ENCODE data around the gene ANKRD39. TPM values are rescaled to one million over a fixed set of nuclear protein-coding genes. Genes with fewer than 3 reads are reported as not detected.

ANKRD39 gene
- total and polyA plus RNA-seq, 2 of the 8 experiments (the other 6 are each of a cell fraction or from before 2014, with no cell fraction given) = 18.5 to 21.3 TPM

DNA sequence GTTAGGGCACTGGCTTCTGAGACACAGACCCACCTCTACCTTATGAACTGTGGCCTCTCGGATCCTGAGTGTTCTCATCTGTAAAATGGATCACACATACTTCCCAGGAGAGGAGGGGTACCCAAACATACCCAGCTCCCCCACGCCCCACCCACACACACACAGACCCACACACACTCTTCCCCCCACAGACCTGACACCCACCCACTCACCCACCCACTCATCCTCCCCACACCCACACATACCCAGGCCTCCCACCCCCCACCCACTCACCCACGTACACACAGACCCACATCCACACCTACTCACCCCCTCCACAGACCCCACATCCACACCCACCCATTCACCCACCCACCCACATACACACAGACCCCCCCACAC lies 36.3 kb upstream of the ANKRD39 start:
- Histone ChIP-seq H3K27me3 (replicated peaks in 1 of 4; ENCODE audit: control insufficient read depth in 3 of 4, extremely low read depth in 1 of 4, insufficient read depth in 3 of 4, low read length in 3 of 4) (no peaks in the 10 kb centered on the region; a peak in 1 of 7 replicates), H3K79me1 (ENCODE audit: low read depth, low read length) (no peaks in the 10 kb centered on the region), H3K36me3 (ENCODE audit: control insufficient read depth in 2 of 4, insufficient read depth in 4 of 4, low read length in 3 of 4) (no peaks in the 10 kb centered on the region), H3K9me3 (ENCODE audit: insufficient read depth in 2 of 2, low read depth in 1 of 2, low read length in 1 of 2) (no peaks in the 10 kb centered on the region), H3K14ac (ENCODE audit: insufficient read length) (no peak overlapping the region), H4K8ac (ENCODE audit: extremely low read depth, insufficient read depth, low read length) (no peak overlapping the region; the same call in 1 of the 2 replicates), H3K4ac (replicated peaks; ENCODE audit: insufficient read length, low read depth, low read length) (no peak overlapping the region), H2BK20ac (ENCODE audit: low read length) (0 out of 2 replicates have a peak overlapping the region, but pooled peaks have one; percentile 1), H3K18ac (ENCODE audit: extremely low read depth, low read length) (no peak overlapping the region), H2BK5ac (ENCODE audit: low read depth, low read length) (no peak overlapping the region), H3K56ac (replicated peaks; ENCODE audit: insufficient read length, low read depth, low read length) (no peak overlapping the region), H2BK15ac (ENCODE audit: low read length) (no peak overlapping the region), H3K4me2 (ENCODE audit: insufficient read depth in 1 of 2, low read depth in 2 of 2, low read length in 2 of 2) (no peak overlapping the region), H4K91ac (replicated peaks; ENCODE audit: insufficient read length, low read length) (no peak overlapping the region), H2AK5ac (ENCODE audit: low read depth, low read length) (no peak overlapping the region), H3K79me2 (ENCODE audit: control insufficient read depth in 1 of 2, insufficient read depth in 2 of 2, low read length in 2 of 2) (no peaks in the 10 kb centered on the region), H2BK12ac (ENCODE audit: low read depth, low read length) (peak overlapping the region; percentile 42; the same call in 1 of the 2 replicates), H4K5ac (ENCODE audit: insufficient read length, low read depth, low read length) (no peak overlapping the region), H2AFZ (ENCODE audit: low read length) (no peak overlapping the region), H3K23me2 (ENCODE audit: low read depth, low read length) (peaks cover 4% of the 10 kb centered on the region; the same call in 1 of the 2 replicates), H3K23ac (ENCODE audit: insufficient read length) (no peak overlapping the region), H3K27ac (ENCODE audit: low read depth, low read length) (no peak overlapping the region), H4K20me1 (replicated peaks in 1 of 2; ENCODE audit: control insufficient read depth in 1 of 2, insufficient read depth in 2 of 2, low read length in 2 of 2) (no peaks in the 10 kb centered on the region), H2BK120ac (replicated peaks; ENCODE audit: low read depth, low read length) (no peak overlapping the region), H3K4me1 (replicated peaks in 1 of 4; ENCODE audit: control insufficient read depth in 3 of 4, insufficient read depth in 4 of 4, low read length in 3 of 4) (peaks cover 0 to 17% (median 6%) of the 10 kb centered on the region in 4 experiments; a peak in 3 of 7 replicates), H3K9ac (replicated peaks in 1 of 4; ENCODE audit: extremely low read depth in 1 of 4, low read depth in 3 of 4, low read length in 3 of 4) (no peak overlapping the region), H3K4me3 (ENCODE audit: extremely low read depth in 1 of 4, insufficient read depth in 2 of 4, low read depth in 3 of 4, low read length in 4 of 4) (no peak overlapping the region)
- DNase-seq (ENCODE audit: low read depth in 1 of 2, low spot score in 2 of 2) (no peak), FAIRE-seq (no peak)
- no peak for TF ChIP-seq POLR2A (IDR thresholded peaks at IDR 0.05; ENCODE audit: control extremely low read depth in 1 of 2, low read depth in 2 of 2, low read length in 2 of 2)
- POLR2A ChIA-PET (ENCODE audit: partially characterized antibody) = interaction anchor here (1.0 to 2.2 kb wide), 3 partner anchors 20 to 32 kb away, joined by 3 to 7 read pairs (median 5); no protein-coding TSS in a partner anchor
- 100% methylated on average over 1 of the region's 3 CpGs; no CpG with 5 or more reads in 1 of the 2 experiments for WGBS, 2 experiments (ENCODE audit: extremely low coverage in 1 of 2, insufficient coverage in 1 of 2, insufficient read length in 1 of 2, insufficient replicate concordance in 2 of 2, low coverage in 1 of 2, low lambda C conversion rate in 2 of 2, missing lambda C conversion rate in 1 of 2)
- CTCF ChIA-PET (ENCODE audit: partially characterized antibody) = interaction anchor here (0.8 to 4.8 kb wide), 5 partner anchors 10 to 60 kb away, joined by 3 to 22 read pairs (median 5); no protein-coding TSS in a partner anchor

Data from H1 (cell line).